GM21723 (cell line): Measurements from ENCODE around the gene CSNK2A2.
A peak's percentile ranks its signal among the peaks of the same experiment; 100 is the strongest.

Source experiments
- ATAC-seq: cut with Tn5 transposase; IDR thresholded peaks from one replicate; pipeline ENCODE4 v1.9.1; 2021; ENCODE audit warnings: mild to moderate bottlenecking, moderate library complexity; ENCODE audit not compliant: unreplicated experiment

CSNK2A2 gene

DNA sequence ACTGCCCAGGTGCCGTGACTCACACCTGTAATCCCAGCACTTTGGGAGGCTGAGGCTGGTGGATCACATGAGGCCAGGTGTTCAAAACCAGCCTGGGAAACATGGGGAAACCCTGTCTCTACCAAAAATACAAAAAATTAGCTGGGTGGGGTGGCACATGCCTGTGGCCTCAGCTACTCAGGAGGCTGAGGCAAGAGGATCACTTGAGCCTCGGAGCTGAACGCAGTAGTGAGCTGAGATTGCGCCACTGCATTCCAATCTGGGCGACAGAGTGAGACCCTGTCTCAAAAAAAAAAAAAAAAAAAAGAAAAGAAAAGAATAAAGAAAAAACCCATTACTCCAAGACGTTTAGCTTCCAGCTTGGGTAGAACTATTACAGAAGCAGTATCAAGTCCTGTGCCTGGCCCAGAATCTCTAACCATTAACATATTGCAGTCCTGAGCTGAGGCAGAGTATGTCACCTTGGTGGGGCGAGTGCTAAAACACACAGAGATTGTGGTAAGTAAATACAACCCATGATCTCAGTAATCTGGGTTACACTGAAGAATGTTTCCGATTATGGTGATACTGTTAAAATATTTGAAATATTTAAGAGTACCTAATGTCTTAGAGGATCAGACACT, 45.5 kb downstream of the CSNK2A2 start:
- ATAC-seq, result no peak

DNA sequence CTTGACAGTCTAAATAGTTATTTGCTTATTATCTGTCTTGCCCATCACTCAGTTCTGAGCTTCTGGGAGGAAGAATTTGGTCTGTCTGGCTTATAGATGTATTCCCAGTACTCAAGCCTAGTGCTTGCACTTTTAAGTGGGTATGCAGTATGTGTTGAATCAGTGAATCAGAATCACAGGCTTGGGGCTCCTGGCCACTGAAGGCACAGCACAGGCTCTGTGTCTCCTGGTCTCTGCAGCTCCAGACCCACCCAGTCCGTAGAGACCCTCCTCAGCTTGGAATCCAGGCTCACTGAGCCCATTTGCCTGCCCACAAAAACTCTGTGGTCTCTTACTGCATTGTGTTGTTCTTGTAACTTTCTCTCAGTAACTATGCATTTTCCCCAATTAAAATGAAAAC, 49.4 kb downstream of the CSNK2A2 start:
- ATAC-seq, result no peak

DNA sequence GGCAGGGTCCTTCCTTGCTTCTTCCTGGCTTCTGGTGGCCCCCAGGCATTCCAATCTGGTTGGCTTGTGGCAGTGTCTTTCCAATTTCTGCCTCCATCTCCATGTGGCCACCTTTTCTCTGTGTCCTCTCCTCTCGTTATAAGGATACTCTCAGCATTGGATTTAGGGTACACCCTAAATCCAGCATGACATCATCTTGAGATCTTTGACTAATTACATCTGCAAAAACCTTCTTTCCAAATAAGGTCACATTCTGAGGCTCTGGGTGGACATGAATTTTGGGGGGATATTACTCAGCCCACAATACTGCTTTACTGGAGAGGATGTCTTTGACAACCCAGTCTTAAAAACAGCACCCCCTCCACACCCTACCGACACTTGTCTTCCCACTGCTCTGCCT, 49.8 kb downstream of the CSNK2A2 start:
- ATAC-seq, result no peak

DNA sequence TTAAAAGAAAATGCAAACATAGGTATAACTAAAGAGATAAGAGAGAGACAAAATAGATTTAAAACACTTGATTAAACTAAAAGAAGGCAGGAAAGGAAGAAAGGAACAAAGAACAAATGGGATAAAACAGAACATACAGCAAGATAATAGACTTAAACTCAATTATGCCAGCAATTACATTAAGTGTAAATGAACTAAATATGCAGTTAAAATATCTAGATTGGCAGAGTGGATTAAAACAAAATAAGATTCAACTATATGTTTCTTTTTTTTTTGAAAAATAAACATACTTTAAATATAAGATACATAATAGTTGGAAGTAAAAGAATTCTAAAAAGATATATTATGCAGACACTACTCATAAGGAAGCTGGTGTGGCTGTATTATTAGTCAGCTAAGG, 59.1 kb downstream of the CSNK2A2 start:
- ATAC-seq, result no peak

DNA sequence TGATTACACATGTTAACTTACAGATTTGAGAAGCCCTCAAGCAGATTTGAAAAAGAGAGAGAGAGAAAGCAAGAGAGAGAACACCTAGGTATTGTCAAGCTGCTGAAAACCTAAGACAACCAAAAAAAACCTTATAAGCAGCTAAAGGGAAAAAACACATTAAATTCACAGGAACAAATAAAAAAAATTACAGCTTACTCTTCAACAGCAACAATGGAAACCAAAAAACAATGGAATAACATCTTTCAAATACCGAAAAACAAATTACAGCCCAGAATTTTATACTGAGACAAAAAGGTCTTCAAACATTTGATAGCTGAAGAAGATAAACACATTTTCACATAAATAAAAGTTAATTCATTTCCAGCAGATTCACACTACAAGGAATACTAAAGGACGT, 60.3 kb downstream of the CSNK2A2 start:
- no peak for ATAC-seq

DNA sequence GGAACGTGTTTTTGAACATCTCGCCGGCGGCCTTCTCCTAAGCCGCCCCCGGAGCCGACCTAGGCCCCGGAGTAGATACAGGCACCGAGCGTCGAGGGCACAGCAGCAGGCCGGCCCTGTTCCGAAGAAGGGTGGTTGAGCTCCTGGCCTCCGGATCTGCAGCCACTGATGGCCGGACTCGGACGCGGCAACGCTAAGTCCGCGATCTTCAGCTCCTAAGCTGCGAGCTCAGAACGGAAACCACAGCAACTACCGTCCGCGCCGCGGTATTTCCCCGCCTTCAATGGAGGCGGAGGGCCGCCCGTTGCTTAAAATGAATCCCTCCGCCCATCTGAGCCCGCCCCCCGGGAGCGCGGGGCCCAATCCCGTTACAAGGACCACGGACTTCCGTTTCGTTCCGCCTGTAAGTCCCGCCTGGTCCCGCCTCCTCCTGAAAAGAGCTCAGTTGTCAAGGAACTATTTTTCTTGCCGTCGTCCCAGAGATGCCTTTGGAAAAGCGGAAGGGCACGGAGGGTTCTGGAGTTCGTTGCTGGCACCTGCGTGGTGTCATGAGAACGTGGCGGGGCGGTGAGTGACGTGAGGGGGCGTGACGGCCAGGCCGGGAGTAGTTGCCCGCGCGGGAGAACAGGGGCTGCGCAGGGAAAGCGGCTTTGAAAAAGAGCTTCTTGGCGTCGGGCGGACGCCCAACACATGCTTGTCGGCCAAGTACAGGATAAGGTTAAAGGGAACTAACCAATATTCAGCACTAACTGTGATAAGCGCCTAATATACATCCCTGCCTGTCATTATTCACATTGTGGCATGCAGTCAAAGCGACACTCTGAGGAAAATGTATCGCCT, 68.6 kb downstream of the CSNK2A2 start, which contains the start of gene CFAP20:
CFAP20 (minus strand) TSS at position 285 of the 840 bp plus-strand sequence; CDS start at position 19, 266 bp downstream.
- ATAC-seq, result peak; percentile 88

DNA sequence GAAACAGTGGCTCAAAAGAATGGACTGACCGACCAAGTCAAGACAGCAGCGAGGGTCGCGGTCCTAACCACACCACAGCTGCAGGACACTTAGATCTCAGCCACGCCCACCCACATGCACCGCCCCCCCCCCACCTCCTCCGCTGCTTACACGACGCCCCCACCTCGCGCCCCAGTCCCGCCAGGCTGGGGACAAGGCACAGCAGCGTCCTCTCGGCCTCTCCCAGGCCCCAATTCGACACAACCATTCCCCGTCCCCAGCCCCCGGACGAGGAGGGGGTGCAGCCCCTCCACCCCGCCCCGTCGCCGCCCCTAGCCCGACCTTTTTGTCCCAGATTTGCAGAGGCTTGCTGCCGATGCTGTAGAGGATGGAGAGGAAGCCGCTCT, 69.2 kb downstream of the CSNK2A2 start:
- ATAC-seq, result peak; percentile 4

DNA sequence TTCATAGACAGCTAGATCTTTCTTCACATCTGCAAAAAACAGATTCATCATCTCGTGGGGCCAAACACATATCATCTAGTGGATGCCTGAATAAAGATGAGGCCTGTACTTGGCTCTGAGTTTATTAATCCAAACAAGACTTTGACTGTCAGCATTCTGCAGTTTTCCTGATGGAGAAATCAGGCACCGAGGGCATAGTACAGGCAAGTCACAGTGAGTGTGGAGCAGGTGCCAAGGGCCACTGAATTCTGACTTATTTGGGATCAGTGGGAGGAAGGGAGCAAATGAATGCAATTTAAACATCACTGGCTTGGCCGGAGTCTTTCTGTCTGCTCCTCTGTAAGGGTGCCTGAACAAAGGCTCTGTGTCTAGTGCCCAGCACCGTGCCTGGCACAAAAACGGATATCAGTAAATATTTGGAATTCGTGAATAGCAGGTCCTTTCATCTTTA, 69.7 kb downstream of the CSNK2A2 start:
- ATAC-seq, result no peak

DNA sequence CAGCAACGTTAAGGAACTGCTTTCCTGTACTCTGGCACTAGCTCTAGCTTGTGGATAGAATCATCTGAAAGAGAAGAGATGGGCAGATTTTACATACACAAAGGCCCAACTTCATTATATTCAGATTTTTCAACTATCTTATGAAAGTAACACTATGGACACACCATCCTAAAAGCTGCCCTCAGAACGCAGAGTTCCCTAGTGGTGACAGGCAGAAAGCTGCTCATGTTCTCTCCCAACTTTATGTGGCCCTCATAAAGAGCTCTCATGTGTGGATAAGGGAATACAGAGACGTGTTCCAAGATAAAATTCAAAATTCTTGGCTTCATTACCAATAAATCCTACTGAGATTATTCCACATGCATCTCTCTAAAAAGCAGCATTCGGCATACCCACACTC, 70.3 kb downstream of the CSNK2A2 start:
- ATAC-seq, result no peak

DNA sequence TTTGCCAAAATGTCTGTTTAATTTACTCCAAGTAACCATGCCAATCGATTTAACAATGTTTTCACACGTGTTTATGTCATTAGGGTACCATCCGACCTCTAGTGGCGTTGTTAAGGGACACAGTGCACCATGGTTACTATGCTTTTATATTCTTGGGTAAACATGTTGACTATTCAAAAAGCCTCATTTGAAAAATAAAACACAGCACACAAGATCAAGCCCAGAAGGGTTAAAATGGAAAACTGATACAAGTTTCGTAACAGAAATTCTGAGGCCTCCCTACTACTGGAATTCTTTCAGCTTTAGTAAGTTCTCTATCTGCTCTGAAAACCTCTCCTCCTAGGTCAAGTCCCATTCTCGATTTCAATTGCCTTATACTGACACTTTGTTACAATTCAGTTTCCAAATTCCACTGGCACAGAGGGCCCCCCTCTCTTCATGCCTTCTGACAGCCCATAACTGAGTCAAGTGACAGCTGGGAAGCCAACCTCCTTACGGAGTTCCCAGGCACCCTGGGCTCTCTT, 70.8 kb downstream of the CSNK2A2 start:
- ATAC-seq, result no peak

DNA sequence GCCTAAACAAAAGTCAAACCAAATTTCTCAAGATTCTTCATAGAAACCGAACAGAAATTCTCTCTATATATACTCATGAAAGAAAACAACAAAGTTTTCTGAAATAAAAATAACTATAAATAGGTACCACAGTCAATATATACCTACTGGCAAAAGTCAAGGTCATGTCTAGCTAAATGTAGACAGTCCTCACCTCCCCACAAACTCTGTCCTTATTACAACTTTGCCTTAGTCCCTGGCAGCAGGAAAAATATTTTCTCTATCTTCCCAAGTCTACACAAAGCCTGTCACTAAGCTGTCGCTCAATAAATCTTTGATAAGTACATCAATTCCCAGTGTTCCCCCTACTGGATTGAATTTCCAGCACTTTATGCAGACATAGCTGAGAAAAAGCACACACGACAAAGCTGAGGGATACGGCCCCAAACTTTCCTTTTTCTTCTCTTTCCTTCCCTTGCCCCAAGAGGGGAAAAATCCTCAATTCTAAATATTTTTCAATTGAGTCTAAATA, 71.4 kb downstream of the CSNK2A2 start:
- no peak for ATAC-seq

DNA sequence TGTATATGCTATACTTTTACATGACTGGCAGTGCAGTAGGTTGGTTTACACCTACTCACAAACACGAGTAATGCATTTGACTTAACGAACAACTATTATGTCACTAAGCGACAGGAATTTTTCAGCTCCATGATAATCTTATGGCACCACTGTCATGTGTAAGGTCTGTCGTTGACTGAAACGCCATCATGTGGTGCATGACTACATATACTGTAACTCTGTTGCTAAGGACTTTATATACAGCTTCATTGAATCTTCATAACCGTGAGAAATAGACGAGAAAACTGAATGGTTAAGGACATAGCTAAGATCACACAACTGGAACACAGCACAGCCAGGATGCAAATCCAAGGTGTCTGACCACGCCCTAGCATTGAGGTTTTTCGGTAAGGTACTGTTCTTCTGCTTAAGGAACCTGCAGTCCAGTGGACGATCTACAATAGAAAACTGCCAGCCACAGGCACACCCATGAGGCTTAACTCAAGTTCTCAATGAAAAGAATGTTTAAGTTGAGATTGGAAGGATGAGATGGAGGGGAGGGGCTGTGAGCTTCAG, 72.0 kb downstream of the CSNK2A2 start:
- ATAC-seq, result no peak

DNA sequence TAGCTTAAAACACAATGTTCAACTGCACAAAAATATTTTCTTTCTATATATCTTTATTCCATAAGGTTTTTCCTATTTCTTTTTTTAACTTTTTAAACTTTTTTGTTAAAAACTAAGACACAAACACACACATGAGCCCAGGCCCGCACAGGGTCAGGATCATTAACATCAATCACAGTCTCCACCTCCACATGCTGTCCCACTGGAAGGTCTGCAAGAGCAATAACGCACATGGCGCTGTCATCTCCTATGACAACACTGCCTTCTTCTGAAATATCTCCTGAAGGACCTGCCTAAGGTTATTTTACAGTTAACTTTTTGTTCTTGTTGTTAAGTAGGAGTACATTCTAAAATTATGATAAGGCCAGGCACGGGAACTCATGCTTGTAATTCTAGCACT, 72.9 kb downstream of the CSNK2A2 start:
- no peak for ATAC-seq

DNA sequence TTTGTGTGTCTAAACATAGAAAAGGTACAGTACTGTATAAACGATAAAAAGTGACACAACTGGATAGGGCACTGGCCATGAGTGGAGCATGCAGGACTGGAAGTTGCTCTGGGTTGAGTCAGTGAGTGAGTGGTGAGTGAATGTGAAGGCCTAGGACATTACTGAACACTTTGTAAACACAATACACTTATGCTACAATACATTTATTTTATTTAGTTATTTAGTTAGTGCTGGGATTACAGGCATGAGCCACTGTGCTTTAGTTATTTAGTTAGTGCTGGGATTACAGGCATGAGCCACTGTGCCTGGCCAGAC, 73.3 kb downstream of the CSNK2A2 start:
- no peak for ATAC-seq

DNA sequence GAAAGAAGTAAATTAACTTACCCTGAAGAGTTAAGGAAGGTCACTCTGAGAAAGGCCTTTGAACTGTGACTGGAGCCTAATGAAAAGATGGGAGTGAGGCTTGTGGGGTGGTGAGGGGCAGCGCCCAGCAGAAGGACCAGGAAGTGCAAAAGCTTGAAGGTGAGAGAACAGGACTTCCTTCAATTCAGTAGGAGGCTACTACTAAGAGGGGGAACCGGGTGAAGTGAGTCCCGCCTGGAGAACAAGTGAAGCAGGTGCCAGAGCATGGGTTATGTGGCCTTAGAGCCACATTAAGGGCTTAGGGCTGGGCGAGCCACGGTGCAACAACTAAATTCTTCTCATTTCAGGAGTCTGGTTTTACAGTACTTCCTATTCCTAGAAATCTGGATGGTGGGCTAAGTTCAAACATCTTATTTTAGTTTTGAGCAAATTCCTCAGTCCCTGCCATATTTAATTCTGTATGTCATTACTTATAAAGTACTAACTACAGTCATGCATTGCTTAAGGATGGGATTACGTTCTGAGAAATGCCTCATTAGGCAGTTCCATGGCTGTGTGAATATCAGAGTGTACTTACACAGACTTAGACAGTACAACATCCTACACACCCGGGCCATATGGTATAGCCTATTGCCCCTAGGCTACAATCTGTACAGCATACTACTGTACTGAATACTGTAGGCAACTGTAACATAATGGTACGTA, 73.9 kb downstream of the CSNK2A2 start:
- ATAC-seq, result no peak

DNA sequence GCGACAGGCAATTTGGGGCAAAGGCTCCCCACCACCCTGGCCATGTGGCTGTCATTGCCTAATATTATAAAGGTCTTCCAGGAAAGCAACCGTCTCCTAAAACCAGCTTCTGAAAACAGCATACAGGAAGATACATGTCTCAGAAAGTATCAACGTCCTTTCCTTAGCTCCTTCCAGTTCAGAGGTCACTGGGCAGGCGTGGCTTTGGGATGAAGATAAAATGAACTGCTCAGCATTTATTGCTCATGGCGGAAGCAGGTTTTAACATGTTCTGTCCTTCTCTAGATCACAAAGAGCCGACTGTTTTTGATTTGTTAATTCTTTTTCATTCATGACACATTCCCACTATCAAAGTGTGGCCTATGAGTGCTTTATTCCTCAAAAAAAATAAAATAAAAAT, 76.8 kb downstream of the CSNK2A2 start:
- ATAC-seq, result no peak

DNA sequence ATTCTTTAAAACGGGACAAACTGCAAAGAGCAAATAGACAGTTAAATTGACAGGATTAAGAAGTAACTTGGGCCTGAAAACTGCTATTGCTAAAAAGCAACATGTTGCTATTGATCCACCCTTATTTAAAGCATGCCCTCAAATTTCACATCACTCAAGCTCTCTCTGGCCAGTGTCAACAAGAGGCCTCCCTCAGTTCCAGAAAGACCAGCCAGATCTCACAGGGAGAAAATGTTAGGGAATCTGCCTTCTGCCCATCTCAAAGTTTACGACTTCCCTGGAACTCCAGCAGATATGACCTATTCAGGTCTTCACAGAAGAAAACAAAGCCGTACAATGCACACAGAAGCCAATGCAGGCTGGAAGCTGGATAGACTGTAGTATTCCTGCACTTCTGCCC, 77.7 kb downstream of the CSNK2A2 start:
- no peak for ATAC-seq

DNA sequence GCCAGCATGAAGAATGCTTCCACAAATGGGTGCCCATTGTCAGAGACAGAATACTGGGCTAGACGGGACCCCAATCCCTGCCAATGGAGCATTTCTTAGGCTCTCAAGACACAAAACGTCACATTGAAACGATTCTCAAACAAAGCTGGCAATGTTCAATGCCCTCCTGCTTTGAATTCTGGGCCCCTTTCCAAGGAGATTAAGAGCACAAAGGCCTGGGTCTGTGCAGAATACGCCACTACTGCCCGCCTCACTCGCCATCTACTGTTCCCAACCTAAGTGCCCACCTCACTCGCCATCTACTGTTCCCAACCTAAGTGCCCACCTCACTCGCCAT, 78.4 kb downstream of the CSNK2A2 start:
- no peak for ATAC-seq

DNA sequence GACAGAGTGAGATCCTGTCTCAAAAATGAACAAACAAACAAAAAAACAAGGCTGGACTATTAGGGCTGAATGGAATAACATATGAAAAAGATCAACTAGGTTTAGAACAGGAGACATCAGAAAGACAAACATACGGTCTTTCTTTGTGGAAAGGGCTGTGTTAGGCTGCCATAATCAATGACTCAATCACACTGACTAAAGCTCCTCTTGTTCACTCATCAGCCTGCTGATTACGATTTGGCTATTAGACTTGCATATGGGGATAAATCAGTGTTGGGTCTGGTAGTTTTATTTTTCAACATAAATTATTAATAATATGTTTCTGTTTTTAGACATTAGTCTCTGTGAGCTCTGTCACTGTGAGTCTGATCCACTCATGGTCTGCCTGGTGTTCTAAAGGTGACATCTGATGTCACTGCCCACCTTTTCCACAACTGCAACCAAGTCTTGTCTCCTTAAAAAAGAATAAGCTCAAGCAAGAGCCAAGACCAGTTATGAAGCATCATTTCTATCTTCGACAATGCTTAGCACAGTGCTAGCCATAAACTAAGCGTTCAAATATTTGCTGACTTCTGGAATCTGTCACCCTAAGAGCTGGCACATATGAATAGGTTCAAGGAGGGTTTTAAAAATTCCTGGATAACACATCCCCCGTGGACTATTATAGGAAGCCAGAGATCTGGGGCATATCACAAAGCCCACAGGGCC, 79.0 kb downstream of the CSNK2A2 start:
- no peak for ATAC-seq

DNA sequence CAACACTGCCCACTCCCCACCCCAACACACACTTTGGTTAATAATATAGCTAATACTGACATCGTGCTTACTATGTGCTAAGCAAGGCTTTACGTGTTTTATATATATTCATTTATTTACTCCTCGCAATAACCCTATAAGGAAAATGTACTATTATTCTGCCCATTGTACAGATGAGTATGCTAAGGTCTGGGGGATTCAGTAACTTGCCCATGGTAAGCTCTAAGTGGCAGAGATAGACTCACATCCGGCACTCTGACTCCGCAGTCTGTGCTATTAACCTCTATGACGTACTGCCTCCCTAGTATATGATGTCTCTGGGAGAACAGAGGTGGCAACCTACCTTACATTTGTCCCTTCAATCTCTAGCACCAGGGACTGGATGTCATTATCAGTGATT, 81.4 kb downstream of the CSNK2A2 start:
- no peak for ATAC-seq

DNA sequence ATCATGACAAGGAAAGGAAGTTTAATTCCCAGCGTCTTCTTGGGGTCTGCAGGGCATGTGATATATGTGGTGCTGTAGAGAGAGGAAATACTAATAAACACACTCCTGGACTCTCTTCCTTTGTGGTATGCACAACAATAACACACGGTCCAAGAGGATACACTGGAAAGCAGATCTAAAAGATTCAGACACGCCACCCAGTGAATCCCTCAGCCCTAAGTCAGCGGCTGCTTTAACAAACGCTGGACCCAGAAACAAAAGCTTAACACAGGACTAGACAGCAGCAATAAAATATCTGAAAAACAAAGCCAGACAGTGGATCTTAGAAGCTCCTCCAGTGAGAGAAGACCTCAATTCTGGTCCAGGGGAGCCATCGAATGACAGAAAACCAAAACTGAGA, 81.8 kb downstream of the CSNK2A2 start:
- no peak for ATAC-seq
